GM12865 (cell line): ENCODE data around the gene DTX1.

ENCODE experiments used
- DNase-seq: peaks from one replicate; pipeline ENCODE4 v3.0.0; 2010; ENCODE audit warnings: low read depth
- H3K4me3 ChIP-seq: 2 replicates; pipeline ENCODE4 v1.5.1; 2011; ENCODE audit warnings: mild to moderate bottlenecking, low read depth, low read length, control low read depth
- TF ChIP-seq, protein P1 (sequence below): IDR thresholded peaks from 2 replicates; pipeline ENCODE4 v1.5.1; 2011; ENCODE audit warnings: low read length, control low read depth, low read depth, inconsistent platforms; ENCODE audit not compliant: insufficient read depth; ENCODE audit errors: missing control alignments

Gene DTX1

DNA sequence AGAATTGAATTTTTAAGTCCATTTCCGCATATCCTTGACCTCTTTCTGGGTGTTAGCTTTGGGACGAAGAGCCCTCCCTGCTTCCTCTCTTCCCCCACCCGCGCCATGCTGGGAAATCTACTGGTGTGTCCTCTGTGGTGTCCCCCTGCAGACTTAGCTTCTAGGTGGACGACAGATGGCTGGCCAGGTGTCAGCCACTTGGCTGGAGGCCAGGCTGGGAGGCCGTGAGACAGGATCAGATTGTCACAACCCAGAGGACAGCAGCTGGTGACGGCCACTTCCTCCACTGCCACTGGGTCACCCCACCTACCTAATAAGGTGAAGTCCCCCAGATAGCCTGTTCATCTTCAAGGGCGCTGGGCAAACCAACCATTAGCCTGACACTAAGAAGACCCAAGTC lies 13.3 kb upstream of the DTX1 start:
- no peak overlapping the region for H3K4me3 ChIP-seq
- TF ChIP-seq, protein P1, sequence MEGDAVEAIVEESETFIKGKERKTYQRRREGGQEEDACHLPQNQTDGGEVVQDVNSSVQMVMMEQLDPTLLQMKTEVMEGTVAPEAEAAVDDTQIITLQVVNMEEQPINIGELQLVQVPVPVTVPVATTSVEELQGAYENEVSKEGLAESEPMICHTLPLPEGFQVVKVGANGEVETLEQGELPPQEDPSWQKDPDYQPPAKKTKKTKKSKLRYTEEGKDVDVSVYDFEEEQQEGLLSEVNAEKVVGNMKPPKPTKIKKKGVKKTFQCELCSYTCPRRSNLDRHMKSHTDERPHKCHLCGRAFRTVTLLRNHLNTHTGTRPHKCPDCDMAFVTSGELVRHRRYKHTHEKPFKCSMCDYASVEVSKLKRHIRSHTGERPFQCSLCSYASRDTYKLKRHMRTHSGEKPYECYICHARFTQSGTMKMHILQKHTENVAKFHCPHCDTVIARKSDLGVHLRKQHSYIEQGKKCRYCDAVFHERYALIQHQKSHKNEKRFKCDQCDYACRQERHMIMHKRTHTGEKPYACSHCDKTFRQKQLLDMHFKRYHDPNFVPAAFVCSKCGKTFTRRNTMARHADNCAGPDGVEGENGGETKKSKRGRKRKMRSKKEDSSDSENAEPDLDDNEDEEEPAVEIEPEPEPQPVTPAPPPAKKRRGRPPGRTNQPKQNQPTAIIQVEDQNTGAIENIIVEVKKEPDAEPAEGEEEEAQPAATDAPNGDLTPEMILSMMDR, result no peak
- no peak for DNase-seq

DNA sequence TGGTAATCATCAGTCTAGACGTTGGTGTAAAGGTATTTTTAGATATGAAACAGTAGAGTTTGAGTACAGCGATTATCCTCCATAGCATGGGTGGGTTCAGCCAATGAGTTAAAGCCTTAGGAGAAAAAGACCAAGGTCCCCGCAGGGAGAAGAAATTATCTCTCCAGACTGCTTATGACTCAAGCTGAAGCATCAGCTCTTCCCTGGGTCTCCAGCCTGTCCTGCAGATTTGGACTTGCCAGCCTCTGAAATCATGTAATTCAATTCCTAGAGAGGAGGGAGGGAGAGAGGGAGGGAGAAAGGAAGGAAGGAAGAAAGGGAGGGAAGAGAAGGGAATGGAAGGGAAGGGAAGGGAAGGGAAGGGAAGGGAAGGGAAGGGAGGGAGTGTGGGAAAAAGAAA lies 12.0 kb upstream of the DTX1 start:
- TF ChIP-seq, protein P1, result no peak
- H3K4me3 ChIP-seq, result no peak overlapping the region
- DNase-seq, result no peak

GRCh38 chr12:113048716-113049127 lies 7.8 kb upstream of the DTX1 start:
- H3K4me3 ChIP-seq, result no peak overlapping the region
- DNase-seq, result peak; percentile 74
- TF ChIP-seq, protein P1, result peak; percentile 72

DNA sequence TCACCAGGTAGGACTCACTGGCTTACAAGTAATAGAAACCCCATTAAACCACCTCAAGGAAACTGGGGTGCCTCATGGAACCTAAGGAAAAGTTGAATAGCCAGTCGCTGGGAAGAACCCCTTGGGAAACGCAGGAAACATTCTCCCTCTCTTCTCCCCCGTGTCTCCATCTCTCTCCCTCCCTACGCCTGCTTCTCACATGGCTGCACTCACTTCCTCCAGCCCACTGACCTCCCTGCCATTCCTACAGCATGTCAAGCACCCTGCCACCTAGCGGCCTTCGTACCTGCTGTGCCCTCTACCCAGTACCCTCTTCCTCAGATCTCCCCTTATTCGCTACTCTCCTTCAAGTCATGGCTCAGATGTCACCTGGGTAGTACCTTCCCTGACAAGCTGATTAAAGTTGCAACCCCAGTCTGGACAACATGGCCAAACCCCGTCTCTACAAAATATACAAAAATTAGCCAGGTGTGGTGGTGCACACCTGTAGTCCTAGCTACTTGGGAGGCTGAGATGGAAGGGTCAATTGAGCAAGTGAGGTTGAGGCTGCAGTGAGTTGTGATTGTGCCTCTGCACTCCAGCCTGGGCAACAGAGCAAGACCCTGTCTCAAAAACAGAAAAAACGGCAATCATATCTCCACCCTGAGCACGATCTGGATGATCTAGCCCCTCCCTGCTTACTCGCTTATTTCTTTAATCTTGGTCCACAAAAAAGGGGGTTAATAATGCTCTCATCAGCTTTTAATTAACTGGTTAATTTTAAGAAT lies 6.4 kb upstream of the DTX1 start:
- DNase-seq, result peak; percentile 63
- H3K4me3 ChIP-seq, result no peak overlapping the region
- TF ChIP-seq, protein P1, result peak; percentile 53

GRCh38 chr12:113050795-113051194 lies 5.7 kb upstream of the DTX1 start:
- peak; percentile 37 for DNase-seq
- TF ChIP-seq, protein P1, result no peak
- H3K4me3 ChIP-seq, result no peak overlapping the region

- no peak for DNase-seq
- H3K4me3 ChIP-seq, result no peak overlapping the region
Measured at GRCh38 chr12:113051759-113052158, 4.8 kb upstream of the DTX1 start.

DNA sequence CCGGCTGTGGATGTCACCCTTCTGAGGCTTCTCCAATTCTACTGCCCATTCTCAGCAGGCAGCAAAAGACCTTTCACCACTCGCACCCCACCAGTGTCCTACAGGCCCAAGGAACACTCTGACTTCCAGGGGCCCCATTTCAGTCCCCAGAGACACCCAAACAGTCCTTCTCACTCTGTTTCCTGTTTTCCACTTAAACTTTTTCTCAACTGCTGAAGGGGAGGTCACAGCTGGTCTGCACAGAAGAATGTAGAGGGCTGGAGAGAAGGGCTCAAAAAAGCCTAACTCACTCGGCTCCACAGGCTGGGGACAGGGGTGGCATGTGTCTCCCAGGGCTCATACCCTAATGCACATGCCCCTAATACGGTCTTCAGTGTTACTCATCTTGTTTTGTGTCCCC lies 4.2 kb upstream of the DTX1 start:
- TF ChIP-seq, protein P1, result no peak
- H3K4me3 ChIP-seq, result no peak overlapping the region
- no peak for DNase-seq

More at GRCh38 chr12:113051759-113052158, 4.8 kb upstream of the DTX1 start:
- TF ChIP-seq, protein P1, result no peak
